NCI-H774 (cell line): Measurements from ENCODE around the gene MESP1.
"Not testable (repeated sequence)": the region's sequence is repeated elsewhere in the genome, so short reads cannot be mapped to it uniquely, and the experiment has no call there.

Experiments used
- DNase-seq: peaks from one replicate; lab custom pipeline; 2025; lab: John Stamatoyannopoulos, UW

The MESP1 gene, protein sequence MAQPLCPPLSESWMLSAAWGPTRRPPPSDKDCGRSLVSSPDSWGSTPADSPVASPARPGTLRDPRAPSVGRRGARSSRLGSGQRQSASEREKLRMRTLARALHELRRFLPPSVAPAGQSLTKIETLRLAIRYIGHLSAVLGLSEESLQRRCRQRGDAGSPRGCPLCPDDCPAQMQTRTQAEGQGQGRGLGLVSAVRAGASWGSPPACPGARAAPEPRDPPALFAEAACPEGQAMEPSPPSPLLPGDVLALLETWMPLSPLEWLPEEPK

DNA sequence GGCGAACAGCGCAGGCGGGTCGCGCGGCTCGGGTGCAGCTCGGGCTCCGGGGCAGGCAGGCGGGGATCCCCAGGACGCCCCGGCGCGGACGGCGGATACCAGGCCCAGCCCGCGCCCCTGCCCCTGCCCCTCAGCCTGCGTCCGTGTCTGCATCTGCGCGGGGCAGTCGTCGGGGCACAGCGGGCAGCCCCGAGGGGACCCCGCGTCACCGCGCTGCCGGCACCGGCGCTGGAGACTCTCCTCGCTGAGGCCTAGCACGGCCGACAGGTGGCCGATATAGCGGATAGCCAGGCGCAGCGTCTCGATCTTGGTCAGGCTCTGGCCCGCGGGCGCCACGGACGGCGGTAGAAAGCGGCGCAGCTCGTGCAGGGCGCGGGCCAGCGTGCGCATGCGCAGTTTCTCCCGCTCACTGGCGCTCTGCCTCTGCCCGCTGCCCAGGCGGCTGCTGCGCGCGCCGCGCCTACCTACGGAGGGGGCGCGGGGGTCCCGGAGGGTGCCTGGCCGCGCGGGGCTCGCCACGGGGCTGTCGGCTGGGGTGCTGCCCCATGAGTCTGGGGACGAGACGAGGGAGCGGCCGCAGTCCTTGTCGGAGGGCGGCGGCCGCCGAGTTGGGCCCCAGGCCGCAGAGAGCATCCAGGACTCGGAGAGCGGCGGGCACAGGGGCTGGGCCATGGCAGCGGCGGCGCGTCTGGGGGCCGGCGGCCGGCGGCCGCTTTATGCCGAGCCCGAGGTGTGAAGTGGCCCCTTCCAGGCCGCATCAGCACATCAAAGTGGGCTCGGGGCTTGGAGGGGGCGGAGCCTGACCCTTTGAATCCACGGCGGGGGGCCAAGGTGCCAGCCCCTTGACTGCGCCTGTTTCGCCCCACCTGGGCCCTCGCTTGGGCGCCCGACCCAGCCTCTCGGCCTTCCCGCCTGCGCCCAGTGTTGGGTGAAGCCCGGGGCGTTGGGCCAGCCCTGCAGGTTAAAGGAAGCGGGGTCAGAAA lies at the start of gene MESP1:
TSS of gene MESP1 (minus strand) at position 690 of the 983 bp plus-strand sequence. CDS start at position 672, 18 bp downstream.
- peak; percentile 88 for DNase-seq

DNA sequence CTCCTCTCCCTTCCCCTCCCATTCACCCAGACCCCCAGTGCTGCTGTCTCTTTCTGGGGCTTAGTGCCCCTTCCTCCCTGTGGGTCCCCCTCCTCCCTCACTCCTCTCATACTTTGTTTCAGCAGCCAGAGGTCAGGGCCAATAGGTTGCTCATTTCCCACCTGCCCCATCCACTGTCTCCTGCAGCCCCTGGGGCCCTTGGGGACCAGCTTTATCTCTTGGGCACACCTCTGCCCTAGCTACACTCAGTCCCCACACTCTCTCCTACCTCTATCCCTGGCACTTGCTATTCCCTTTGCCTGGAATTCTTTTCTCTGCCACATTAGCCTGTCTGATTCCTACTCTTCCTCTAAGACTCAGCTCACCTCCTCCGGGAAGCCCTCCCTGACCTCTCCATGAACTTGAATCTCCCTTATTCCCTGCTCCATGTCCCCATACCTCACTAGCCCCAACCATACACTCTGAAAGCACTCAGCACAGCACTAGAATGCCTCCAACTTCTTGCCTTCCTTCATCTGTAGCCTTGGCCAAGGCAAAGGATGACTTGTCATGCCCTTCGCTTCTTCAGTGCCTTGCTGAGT lies 49.0 kb upstream of the MESP1 start:
- DNase-seq = no peak

DNA sequence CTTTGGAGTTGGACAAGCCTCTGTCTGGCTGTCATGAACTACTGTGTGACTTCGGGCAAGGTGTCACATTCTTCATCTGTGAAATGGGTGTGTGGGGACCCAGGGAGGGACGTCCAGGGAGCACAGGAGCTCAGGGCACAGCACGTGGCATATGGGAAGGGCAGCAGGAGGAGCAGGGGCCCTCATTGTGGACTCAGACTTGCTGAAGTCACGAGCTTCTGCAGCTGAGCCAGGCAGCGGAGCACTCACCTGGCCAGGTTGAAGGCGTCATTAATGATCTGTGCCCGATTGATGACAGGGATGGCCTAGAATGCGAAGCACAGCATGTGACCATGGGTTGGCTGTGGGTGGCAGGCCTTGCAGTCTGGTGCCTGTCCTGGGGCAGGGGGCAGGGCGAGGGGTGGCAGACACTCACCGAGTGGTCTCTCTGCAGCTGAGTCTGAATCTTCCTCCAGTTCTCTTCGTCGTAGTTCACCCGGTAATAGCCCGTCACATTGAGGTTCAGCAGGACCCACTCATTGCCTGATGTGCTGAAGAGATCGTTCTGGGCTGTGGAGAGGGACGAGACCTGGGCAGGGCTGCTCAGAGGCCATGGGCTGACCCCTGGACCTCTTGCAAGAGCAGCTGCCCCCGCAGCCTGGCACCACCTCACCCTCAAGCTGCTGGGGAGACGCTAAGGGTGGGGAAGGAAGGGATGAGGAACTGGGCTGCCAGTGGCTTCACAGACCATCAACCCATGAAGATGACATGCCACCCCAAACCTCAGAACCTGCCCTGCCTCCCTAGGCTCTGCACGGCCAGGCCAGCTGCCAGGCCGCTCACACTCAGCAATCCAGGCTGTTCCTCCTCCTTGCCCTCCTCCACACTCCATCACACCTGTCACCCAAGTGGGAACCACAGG lies 48.2 kb upstream of the MESP1 start:
- DNase-seq = no peak

DNA sequence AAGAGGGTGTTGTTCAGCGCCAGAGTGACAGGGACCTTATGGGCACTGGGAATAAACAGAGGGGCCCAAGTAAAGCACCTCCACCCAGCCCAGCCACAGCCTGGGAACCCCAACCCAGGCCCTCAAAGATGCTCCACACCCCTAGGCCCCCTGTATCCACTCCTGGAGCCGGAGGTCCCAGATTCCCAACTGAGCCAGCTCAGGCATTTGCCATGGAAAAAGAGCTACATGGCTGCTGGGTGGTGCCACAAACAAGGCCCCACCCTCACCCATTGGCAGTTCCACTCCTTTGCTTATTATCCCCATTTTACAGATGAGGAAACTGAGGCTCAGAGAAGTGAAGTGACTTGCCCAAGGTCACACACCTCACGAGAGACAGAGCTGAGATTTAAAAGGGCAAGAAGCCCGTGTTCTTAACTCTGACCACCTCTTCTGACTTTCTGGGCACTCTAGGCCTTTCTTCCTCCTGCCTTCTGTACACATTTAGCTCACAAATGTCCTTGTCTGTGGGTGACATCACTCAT lies 46.7 kb upstream of the MESP1 start:
- DNase-seq = no peak

DNA sequence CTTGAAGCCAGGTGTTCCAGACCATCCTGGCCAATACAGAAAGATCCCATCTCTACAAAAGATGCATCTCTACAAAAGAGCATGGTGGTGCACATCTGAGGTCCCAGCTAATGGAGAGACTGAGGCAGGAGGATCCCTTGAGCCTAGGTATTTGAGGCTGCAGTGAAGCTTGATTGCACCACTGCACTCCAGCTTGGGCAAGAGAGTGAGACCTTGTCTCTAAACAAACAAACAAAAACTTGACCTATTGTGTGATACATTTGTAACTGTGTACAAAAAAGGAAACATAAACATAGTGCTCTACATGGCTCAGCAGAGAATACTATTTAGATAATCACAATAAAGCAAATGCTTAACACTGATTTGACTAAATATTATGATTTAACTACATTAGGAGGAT lies 44.9 kb upstream of the MESP1 start:
- no peak for DNase-seq

DNA sequence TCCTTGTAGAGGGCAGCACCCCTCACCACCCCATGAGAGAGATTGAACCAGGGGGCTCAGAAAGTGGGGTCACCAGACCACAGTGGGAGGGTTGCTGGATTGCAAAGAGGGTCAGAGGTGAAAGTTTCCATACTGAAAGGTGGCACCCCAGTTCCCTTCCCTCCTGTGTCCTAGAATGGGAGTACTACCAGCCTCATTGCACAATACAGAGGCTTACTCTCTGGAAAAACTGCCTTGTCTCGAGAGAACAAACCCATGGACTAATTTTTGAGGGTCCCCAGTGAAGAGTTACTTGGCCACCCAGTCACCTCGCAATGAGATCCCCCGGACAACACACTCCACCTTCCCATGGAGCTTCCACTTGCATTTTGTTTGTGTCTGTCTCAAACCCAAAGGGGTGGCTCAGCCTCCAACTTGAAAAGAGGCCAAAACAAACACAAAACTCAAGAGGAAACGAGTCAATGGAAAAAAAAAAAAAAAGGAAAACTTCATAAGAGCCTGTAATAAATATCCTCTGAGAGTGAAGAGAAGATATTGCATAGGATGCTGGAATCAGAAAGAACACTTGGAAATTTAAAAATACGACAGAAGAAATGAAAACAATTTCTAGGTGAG lies 43.7 kb upstream of the MESP1 start:
- peak; percentile 16 for DNase-seq

DNA sequence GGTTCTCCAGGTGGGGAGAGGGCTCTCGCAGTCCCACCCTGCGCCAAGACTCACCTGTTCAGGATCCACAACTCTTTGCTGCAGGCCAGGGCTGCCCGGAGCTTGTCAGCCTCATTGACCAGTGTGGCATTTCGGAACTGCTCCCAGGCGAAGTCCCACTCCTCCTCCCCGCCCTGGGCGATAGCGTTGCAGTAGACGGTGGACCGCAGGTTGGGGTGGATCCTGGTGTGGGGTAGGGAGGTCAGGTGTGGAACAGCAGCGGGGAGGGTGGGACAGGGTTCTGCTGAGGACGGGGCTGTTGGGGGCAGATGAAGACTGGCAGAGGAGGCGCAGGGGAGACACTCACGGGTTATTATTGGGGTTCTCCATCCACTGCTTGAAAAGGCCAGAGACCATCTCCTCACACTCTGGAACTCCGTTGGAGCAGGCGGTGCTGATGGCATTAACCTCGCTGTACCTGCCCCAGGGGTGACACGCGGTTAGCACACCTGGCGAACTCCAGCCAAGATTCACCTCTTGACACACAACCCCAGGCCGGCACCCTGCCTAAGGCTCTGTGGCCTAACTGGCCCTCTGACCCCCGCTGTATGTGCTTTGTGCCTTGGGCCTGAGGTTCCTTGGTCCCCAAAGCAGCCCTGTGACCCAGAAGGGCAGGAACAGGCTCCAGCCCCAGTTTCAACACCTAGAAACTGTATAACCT lies 41.2 kb upstream of the MESP1 start:
- no peak for DNase-seq

DNA sequence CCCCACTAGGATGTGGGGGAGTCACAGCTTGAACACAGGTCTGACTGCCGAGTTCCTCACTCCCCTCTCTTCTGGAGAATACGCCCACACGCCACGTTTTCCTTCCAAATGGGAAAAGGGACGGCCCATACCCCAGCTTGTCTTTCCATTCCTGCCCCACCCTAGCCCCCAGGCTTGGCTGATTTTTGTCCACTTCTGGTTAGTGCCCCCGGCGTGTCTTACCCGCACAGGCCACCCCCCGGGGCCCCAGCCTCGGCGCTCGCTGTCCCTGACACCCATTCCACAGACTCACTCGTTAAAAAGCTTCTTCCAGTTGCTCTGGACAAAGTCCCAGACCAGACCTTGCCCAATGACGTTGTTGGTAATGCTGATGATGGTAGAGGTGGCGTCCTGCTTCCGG lies 39.6 kb upstream of the MESP1 start:
- DNase-seq = no peak

DNA sequence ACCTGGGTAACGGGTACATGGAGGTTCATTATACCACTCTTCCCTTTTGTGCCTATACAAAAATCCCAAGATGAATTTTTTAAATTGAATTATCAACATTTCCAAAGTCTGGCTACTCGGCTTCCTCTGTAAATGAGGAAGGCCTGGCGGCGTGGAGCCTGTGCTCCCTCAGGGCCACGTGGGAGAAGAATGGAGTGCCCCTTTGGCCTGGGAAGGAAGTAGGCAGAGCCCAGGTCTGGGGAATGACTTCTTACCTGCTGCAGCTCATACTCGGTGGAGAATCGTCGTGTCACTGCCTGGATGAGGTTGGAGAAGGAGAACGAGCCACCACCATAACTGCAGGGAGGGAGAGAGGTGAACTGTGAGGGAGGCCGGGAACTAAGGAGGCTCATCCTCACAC lies 39.2 kb upstream of the MESP1 start:
- no peak for DNase-seq

DNA sequence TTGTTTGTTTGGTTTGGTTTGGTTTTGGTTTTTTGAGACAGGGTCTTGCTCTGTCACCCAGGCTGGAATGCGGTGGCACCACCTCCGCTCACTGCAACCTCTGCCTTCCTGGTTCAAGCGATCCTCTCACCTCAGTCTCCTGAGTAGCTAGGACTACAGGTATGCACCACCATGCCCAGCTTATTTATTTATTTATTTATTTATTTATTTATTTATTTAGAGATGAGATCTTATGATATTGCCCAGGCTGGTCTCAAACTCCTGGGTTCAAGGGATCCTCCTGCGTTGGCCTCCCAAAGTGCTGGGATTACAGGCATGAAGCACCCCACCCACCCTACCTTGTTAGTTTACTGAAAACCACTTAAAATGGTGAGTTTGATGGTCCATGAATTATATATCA lies 37.5 kb upstream of the MESP1 start:
- DNase-seq = not testable (repeated sequence)

DNA sequence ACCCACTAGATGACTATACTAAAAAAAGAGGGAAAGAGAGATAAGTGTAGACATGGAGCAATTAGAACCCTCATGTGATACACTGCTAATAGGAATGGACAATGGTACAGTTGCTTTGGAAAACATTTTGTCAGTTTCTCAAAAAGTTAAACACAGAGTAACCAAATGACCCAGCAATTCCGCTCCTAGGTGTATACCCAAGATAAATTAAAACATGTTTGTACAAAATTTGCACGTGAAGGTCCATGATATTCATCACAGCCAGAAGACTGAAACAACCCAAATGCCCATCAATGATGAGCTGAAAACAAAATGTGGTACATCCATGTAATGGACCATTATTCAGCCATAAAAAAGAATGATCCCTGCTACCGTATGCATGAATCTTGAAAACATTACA lies 36.9 kb upstream of the MESP1 start:
- DNase-seq = no peak

DNA sequence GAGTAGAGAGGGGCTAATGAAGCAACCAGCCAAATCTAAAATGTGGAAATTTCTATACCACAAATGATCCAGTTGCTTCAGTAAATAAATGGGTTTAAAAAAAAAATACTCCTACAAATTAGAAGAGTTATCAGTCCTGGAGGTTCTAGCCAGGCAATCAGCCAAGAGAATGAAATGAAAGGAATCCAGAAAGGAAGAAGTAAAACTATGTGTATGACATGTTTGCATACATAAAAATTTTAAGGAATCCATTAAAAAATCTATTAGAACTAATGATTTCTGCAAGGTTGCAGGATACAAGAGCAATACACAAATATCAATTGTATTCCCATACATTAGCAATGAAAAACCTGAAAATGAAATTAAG lies 34.7 kb upstream of the MESP1 start:
- no peak for DNase-seq

DNA sequence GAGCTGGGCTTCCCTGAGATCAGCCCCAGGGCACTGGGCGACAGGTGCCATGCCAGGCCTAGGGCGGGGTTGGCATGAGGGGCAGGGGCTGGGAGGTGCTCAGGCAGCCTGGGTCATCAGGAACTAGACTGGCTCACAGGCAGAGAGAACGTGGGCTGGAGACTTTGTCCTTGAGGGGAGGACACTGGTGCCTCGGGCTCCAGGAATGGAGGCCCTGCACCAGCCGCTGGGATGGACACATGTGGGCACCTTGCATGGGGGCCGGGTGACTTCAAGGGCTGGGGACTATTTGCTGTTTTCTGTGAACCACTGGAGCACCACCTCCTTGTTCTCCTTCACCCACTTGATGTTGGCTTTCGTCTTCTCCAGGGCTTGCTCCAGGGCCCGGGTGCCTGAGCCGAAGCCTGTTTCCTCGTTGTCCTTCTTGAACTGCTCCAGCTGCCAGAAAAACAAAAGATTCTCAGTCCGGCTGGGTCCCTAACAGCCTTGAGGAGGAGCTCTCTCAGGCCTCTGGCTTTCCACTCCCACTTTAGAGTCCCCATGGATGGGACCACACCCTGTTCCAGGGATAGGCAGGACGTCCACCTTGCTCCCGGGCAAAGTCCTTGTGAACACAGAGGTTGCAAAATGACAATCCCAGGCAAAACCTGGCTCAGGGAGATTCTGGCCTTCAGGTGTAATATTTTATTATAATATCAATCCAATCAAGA lies 34.2 kb upstream of the MESP1 start:
- no peak for DNase-seq

DNA sequence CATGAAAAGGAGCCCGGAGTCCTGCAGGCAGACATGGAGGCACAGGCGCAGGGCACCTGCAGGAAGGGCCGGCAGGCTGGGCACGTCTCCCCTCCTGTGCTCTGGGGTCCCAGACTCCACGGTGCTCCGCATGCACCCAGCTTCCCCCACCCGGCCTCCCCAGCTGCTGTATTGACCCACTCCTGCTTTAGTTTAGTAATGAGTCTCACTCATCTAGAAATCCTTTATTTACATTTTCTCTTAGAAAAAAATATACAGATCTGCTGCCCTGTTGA lies 33.6 kb upstream of the MESP1 start:
- DNase-seq = no peak

DNA sequence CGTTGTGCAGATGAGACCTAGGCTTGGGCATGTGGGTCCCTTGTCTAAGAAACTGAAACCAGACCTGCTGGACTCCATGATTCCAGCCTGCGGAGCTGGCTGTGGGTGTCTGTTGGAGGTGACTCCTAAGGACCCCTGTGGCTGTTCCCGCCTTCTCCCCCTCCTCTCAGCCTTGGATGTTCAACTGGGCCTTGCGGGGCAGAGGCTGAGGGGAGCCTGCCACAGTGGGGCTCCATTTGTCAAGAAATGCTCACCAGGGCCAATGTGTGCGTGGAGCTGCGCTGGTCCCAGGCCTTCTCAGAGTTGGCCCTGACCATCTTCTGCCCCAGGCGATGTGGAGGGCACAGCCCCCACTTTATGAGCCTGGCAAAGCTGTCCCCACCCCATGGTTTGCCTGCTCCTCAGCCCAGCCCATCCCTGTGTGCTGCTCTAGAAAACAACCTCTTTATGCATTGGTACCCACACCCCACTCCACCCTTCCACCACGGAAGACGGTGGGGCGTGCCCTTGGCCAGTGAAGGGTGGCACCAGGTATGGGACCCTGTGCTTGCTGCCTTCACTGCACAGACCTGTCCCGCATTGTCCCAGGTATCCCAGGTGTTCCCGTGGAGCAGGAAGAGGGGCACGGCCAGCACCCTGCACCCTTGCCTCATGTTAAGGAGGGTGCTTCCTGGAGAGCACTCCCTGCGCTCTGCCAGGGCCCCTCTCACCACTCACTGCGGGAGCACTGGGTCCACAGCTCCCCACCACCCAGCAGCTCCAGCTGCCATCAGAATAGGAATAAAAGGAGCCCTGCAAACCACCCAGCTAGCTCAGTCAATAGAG lies 33.0 kb upstream of the MESP1 start:
- no peak for DNase-seq

DNA sequence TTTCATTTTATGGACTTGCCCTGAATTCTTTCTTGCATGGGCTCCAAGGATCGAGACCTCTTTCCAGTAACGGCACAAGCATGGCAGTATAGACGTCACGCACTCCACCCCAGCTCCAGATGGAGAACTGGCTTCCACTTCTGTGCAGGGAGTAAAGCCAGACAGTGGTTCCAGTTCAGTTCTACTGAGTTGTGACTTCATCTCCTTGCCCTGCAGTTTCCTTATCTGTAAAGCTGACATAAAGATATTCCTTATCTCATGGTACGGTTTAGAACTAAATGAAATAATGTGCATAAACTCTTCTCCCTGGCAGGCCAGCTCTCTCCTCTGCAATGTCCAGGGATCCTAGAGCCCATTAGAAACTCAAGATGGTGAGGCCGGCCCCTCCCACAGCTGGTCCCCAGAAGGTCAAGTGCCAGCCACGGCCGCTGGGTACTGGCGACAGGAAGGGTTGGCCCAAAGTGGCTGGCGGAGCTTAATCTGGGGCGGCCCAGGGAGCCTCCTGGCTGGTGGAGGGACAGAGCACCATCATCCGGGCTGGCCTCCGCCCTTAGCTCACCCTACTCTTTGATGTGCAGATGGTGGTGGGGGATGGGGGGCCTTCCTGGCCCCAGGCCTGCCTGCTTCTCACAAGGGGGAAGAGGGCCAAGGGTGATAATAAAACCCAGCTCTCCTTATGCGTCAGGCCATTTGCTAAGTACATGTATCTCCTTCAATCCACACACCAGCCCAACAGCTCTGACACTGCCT lies 32.2 kb upstream of the MESP1 start:
- DNase-seq = no peak

DNA sequence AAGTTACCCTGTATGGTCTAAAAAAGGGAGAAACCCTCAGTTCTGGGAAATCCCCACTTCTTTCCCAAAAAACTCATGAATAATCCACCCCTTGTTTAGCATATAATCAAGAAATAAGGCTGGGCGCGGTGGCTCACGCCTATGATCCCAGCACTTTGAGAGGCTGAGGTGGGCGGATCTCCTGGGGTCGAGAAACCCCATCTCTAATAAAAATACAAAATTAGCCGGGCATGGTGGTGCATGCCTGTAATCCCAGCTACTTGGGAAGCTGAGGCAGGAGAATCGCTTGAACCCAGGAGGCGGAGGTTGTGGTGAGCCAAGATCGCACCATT lies 31.5 kb upstream of the MESP1 start:
- DNase-seq = not testable (repeated sequence)

DNA sequence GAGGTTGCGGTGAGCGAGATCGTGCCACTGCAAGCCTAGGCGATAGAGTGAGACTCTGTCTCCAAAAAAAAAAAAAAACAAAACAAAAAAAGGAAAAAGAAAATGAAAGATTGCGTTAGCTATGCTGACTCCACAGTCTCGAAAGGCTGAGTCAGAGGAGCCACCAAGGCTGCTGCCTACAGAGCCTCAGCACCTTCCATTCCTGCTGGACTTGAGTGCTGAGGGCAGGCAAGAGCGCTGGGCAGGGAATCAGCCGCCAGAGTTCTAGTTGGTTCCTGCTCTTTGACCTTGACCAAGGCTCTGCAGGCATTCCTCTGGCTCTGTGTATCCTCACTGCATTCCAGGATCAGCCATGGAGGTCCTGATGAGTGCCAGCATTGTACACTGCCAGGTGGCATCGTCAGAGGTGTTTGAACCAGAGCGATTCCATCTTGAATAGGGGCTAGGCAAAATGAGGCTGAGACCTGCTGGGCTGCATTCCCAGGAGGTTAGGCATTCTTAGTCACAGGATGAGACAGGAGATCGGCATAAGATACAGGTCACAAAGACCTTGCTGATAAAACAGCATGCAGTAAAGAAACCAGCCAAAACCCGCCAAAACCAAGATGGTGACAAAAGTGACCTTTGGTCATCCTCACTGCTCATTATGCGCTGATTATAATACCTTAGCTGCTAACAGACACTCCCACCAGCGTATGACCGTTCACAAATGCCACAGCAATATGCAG lies 31.0 kb upstream of the MESP1 start:
- DNase-seq = no peak
